Muscle layer of colon (tissue), 2 donors: Measurements from ENCODE around the gene LGALSL.

Experiments used
- H3K27ac ChIP-seq: one replicate; pipeline ENCODE4 v1.7.0; 2013; ENCODE audit warnings: low read depth, mild to moderate bottlenecking, low read length, moderate library complexity
- H3K27me3 ChIP-seq, 2 donors: one replicate each; pipeline ENCODE4 v1.7.0; 2013; ENCODE audit warnings: low read length in 2 of 2, mild to moderate bottlenecking in 2 of 2; ENCODE audit not compliant: insufficient read depth in 2 of 2, control insufficient read depth in 1 of 2
- H3K36me3 ChIP-seq: one replicate; pipeline ENCODE4 v1.7.0; 2013; ENCODE audit warnings: mild to moderate bottlenecking, low read length; ENCODE audit not compliant: insufficient read depth
- H3K4me1 ChIP-seq: one replicate; pipeline ENCODE4 v1.7.0; 2013; ENCODE audit warnings: mild to moderate bottlenecking, low read length; ENCODE audit not compliant: insufficient read depth
- H3K4me3 ChIP-seq, 2 donors: one replicate each; pipeline ENCODE4 v1.7.0; 2013; ENCODE audit warnings: low read length in 2 of 2, low read depth in 1 of 2, mild to moderate bottlenecking in 1 of 2, moderate library complexity in 1 of 2
- H3K9ac ChIP-seq: one replicate; pipeline ENCODE4 v1.7.0; 2013; ENCODE audit warnings: low read length
- H3K9me3 ChIP-seq: one replicate; pipeline ENCODE4 v1.7.0; 2013; ENCODE audit warnings: mild to moderate bottlenecking, low read length
- donor health status: abdominal sarcoma.
- donor health status: Adenocarcinoma of cecum.

LGALSL gene

GRCh38 chr2:64488050-64488974 is 34.4 kb downstream of the LGALSL start:
- Histone ChIP-seq H3K9ac (no peak overlapping the region), H3K9me3 (no peaks in the 10 kb centered on the region), H3K4me3 (no peak overlapping the region), H3K27ac (no peak overlapping the region), H3K36me3 (no peaks in the 10 kb centered on the region), H3K4me1 (peaks cover 12% of the 10 kb centered on the region), H3K27me3 (no peaks in the 10 kb centered on the region)

- Histone ChIP-seq H3K27ac (no peak overlapping the region), H3K4me3 (no peak overlapping the region), H3K27me3 (no peaks in the 10 kb centered on the region), H3K9ac (no peak overlapping the region), H3K9me3 (no peaks in the 10 kb centered on the region), H3K4me1 (peaks cover 12% of the 10 kb centered on the region), H3K36me3 (no peaks in the 10 kb centered on the region)
Measured at GRCh38 chr2:64489081-64489751, 35.3 kb downstream of the LGALSL start.

DNA sequence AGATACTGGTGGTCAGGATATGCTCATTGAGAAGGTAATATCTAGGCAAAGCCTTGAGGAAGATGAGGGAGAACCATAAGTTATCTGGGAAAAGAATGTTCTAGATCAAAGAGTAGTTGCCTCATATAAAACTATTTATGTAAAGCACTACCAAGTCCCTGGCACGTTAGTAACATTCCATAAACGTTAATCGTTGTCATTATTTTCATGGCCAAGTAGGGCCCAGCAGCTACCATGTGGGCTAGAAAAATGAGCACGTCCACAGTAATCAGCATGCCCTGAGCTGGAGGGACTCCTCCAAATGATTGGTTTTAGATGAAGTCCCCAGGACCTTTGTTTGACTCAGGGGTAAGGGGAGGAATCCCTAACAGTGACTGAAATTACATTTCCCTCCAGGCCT is 37.5 kb downstream of the LGALSL start:
- Histone ChIP-seq H3K27me3 (no peaks in the 10 kb centered on the region), H3K9me3 (no peaks in the 10 kb centered on the region), H3K27ac (no peak overlapping the region), H3K4me3 (no peak overlapping the region), H3K9ac (no peak overlapping the region), H3K4me1 (no peaks in the 10 kb centered on the region), H3K36me3 (no peaks in the 10 kb centered on the region)

DNA sequence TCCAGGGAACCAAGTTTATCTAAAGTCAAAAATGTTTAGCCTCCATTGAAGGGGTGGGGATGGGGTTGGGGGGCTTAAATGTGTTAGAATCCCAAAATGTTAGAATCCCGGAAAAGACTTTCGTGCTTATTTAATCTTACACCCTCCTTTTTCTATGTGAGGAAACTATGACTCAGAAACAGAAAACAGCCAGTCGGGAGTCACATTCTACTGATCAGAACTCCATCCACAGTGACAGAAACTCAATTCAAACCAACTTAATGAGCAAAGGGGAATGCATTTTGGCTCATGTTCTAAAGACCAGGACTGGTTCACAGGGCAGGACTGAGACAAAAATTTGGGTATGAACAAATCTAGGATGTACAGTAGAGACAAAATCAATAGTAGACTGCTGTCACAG is 38.3 kb downstream of the LGALSL start:
- Histone ChIP-seq H3K4me1 (no peaks in the 10 kb centered on the region), H3K9ac (no peak overlapping the region), H3K4me3 (no peak overlapping the region), H3K9me3 (no peaks in the 10 kb centered on the region), H3K36me3 (no peaks in the 10 kb centered on the region), H3K27ac (no peak overlapping the region), H3K27me3 (no peaks in the 10 kb centered on the region)

GRCh38 chr2:64492821-64493220 is 38.9 kb downstream of the LGALSL start:
- Histone ChIP-seq H3K27me3 (no peaks in the 10 kb centered on the region), H3K27ac (no peak overlapping the region), H3K36me3 (no peaks in the 10 kb centered on the region), H3K4me1 (no peaks in the 10 kb centered on the region), H3K9ac (no peak overlapping the region), H3K4me3 (no peak overlapping the region), H3K9me3 (no peaks in the 10 kb centered on the region)

DNA sequence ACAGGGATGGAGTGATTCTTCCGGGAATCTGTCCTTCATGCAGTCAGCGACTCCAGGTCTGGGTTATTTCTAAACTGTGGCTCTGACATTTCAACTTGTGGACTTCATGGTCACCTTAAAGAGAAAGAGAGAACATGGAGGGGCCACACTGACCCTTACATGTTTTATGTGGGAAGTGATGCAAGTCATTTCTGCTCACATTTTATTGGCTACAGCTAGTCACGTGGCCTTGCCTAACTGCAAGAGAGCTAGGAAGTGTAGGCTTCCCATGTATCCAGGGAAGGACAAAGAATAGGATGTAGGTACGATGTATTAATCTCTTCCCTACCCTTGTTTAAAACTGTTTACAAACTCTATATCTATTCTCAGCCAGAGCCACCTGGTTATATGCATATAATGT is 39.8 kb downstream of the LGALSL start:
- Histone ChIP-seq H3K27ac (no peak overlapping the region), H3K9ac (no peak overlapping the region), H3K4me1 (no peaks in the 10 kb centered on the region), H3K36me3 (no peaks in the 10 kb centered on the region), H3K4me3 (no peak overlapping the region), H3K27me3 (no peaks in the 10 kb centered on the region), H3K9me3 (no peaks in the 10 kb centered on the region)

DNA sequence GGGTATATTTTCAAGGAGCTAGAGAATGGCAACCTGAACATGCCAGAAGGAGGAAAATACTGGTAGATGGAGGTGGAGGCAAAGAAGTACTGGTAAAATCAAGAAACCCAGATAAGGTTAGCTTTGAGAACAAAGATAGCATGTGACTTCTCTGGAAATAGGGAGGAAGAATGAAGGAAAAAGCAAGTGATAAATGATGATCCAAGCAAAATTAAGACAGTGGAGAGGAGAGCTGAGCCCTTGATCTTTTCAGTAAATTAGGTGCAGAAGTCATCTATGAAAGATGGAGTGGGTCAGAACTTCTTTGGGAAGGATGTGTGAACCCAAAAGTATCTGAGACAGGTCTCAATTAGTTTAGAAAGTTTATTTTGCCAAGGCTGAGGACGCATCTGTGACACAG is 44.5 kb downstream of the LGALSL start:
- H3K4me3 ChIP-seq: no peak overlapping the region
- no peaks in the 10 kb centered on the region for H3K36me3 ChIP-seq
- H3K9ac ChIP-seq: no peak overlapping the region
- no peaks in the 10 kb centered on the region for H3K27me3 ChIP-seq
- no peak overlapping the region for H3K27ac ChIP-seq
- H3K9me3 ChIP-seq: no peaks in the 10 kb centered on the region
- no peaks in the 10 kb centered on the region for H3K4me1 ChIP-seq

- Histone ChIP-seq H3K27me3 (no peaks in the 10 kb centered on the region), H3K9me3 (no peaks in the 10 kb centered on the region), H3K9ac (no peak overlapping the region), H3K36me3 (no peaks in the 10 kb centered on the region), H3K4me1 (no peaks in the 10 kb centered on the region), H3K4me3 (no peak overlapping the region), H3K27ac (no peak overlapping the region)
Measured at GRCh38 chr2:64500549-64500948, 46.6 kb downstream of the LGALSL start.

- no peak overlapping the region for H3K9ac ChIP-seq
Measured at GRCh38 chr2:64501946-64502345, 48.0 kb downstream of the LGALSL start.

DNA sequence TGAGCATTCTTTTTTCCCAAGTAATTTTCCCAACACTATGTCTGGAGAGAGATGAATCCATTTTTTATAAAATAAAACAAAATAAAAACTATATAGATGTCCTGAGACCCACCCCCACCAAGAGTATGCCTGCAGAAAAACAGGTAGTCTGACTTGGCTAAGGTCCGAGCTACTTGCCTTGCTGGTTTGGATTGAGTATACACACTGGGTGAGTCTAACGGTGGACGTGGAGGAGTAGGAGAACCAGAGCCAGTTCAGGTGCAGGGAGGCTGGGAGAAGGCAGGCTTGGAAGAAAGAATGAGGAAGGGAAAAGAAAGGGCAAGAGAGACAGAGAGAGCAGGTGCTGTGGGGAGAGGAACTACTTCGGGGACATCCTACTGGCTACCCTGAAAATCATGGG is 48.9 kb downstream of the LGALSL start:
- H3K4me1 ChIP-seq: no peaks in the 10 kb centered on the region
- H3K27me3 ChIP-seq: no peaks in the 10 kb centered on the region
- no peaks in the 10 kb centered on the region for H3K9me3 ChIP-seq
- H3K9ac ChIP-seq: no peak overlapping the region
- H3K27ac ChIP-seq: no peak overlapping the region
- no peak overlapping the region for H3K4me3 ChIP-seq
- H3K36me3 ChIP-seq: no peaks in the 10 kb centered on the region

More at GRCh38 chr2:64501946-64502345, 48.0 kb downstream of the LGALSL start:
- Histone ChIP-seq H3K9me3 (no peaks in the 10 kb centered on the region), H3K4me3 (no peak overlapping the region), H3K27me3 (no peaks in the 10 kb centered on the region), H3K4me1 (no peaks in the 10 kb centered on the region), H3K27ac (no peak overlapping the region), H3K36me3 (no peaks in the 10 kb centered on the region)

DNA sequence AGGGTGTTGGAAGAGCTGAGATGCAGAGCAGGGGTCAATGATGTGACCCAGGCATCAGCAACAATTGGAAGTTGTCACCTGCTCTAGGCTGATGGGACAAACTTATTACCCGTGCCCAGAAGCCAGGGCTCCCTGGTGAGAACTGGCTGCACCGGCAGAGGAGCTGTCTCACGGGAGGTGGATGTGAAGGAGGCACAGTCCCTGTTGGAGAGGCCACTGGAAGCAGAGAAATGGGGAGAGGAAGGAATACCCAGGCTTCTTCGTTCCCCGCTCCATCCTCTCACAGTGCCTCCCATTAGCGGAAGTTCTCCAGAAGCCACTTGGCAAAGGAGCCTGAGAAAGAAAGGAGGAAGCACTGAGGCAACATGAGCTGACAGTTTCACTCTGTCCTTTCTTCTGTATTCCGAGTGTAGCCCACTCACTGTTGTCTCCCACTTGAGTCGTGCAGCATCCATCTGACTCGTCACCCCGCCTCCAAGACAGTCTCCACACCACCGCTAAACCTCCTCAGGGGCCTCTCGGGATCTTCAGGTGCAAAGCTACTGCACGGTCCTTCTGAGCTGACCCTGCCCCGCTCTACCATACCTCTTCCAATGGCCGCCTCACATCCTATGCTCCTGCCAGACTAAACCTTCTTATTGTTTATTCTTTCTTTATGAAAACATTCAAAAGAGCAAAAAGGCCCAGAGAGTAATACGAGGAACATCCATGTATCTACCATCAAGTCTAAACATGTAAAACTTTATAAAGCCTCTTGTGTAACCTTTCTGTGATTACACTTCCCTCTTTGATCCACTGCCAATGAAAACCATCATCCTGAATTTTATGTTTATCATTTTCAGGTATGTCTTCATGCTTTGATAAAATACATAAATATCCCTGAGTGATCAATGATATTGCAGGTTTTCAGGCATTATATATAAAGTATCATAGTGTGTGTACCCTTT is 51.1 kb downstream of the LGALSL start:
- no peak overlapping the region for H3K4me3 ChIP-seq
- H3K27me3 ChIP-seq: no peaks in the 10 kb centered on the region
- H3K4me1 ChIP-seq: no peaks in the 10 kb centered on the region
- H3K27ac ChIP-seq: no peak overlapping the region
- H3K36me3 ChIP-seq: no peaks in the 10 kb centered on the region
- H3K9ac ChIP-seq: no peak overlapping the region
- H3K9me3 ChIP-seq: no peaks in the 10 kb centered on the region
